GM18870 (cell line): ENCODE results near the gene SFXN5.

Source experiments
- ATAC-seq: cut with Tn5 transposase; IDR thresholded peaks from one replicate; pipeline ENCODE4 v1.9.1; 2021; ENCODE audit warnings: moderate library complexity; ENCODE audit not compliant: unreplicated experiment

The SFXN5 gene

GRCh38 chr2:72927619-72928550 is 143.6 kb downstream of the SFXN5 start:
- no peak for ATAC-seq

GRCh38 chr2:72926811-72927465 is 144.6 kb downstream of the SFXN5 start:
- no peak for ATAC-seq

GRCh38 chr2:72926368-72926767 is 145.1 kb downstream of the SFXN5 start:
- no peak for ATAC-seq

GRCh38 chr2:72925328-72925943 is 146.1 kb downstream of the SFXN5 start:
- no peak for ATAC-seq

DNA sequence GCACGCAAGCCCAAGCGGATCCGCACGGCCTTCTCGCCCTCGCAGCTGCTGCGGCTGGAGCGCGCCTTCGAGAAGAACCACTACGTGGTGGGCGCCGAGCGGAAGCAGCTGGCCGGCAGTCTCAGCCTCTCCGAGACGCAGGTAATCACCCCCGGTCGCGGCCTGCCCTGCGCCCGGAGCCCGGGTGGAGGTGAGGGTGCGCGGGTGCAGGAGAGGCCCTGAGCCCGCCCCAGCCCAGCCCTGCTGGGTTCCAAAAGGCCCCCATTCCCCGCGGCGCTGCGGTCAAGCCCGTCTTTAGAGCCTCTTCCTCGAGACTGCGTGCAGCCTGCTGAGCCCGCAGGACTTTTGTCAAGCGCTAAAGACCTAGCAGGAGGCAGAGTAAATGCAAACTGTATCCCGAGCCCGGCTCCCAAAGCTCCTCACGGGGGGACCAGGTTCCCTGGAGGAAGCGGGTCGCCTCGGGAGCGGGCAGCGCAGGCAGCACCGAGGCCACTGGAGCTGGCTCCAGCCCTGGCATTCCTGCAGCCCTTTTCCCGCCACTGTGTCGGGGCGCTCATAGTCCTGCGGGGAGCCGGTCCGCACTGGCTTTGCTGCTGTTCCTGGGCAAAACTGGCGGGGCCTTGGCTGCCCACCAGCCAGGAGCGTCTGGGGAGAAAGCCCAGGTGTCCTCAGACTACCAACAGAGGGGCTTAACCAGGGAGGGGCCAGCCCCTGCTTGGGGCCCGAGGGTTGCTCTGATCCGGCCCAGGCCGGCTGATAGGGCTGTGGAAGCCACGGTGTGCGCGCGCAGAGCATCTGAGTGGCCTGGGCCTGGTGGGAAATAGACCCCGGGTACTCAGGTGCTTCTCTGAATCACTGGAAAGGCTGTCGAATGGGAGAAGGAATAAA is 146.9 kb downstream of the SFXN5 start:
- no peak for ATAC-seq

DNA sequence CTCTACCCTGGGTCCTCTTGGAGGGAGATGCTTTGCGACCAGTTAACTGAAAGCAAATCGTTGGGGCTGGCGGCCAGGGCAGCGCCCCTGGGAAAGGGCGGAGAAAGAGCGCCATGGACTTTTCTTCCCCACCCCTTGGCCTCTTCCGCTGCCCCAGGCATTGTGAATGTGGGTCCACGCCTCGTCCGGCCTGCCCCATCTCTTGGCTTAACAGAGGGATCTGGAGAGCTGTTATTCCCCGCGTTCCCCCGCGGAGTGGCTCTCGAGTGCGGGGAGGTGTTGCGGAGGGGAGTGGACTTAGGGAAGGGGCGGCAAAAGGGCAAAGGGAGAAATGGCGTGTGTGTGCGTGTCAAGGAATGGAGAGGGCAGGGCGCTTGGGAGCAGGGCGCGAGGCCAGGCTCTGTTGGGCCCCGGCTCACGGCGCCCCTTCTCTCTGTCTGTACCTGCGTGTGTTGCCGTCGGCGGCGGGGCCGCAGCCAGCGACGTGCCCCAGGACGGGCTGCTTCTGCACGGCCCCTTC is 147.6 kb downstream of the SFXN5 start:
- no peak for ATAC-seq

- ATAC-seq = no peak
These were observed 149.7 kb downstream of the SFXN5 start for GRCh38 chr2:72921853-72922252.

DNA sequence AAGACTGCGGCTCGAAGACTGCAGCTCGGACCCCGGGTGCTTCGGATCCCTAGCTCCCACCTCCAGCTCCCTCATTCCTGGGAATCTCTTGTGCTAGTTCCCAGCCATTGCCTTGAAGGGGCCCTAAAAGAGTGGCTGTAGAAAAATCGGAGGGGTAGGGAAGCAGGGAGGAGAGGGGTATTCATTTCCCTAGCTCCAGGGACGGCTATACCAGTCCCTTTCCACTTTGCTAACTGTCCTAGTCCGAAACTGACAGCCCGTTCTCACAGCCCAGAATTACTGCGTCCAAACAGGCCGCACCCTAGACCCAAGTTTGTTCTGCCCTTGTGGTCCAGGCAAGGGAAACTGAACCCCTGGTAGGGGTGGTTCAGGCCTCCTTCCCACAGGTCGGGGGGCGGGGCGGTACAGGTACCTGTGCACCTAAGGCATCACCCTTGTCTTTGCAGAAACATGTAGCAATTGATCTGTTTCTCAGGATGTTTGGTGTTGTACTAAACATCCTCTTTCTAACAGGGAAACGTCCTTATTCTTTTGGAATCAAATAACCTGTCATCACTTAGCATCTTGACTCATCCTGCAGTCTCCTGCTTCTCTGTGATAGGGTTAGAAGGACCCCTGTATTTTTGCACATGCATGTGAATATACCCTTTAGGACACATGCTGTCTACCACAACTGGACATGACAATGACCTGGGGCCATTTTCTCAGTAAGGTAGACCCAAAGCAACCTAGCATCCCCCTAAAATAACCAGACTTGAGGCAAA is 150.2 kb downstream of the SFXN5 start:
- ATAC-seq = no peak

DNA sequence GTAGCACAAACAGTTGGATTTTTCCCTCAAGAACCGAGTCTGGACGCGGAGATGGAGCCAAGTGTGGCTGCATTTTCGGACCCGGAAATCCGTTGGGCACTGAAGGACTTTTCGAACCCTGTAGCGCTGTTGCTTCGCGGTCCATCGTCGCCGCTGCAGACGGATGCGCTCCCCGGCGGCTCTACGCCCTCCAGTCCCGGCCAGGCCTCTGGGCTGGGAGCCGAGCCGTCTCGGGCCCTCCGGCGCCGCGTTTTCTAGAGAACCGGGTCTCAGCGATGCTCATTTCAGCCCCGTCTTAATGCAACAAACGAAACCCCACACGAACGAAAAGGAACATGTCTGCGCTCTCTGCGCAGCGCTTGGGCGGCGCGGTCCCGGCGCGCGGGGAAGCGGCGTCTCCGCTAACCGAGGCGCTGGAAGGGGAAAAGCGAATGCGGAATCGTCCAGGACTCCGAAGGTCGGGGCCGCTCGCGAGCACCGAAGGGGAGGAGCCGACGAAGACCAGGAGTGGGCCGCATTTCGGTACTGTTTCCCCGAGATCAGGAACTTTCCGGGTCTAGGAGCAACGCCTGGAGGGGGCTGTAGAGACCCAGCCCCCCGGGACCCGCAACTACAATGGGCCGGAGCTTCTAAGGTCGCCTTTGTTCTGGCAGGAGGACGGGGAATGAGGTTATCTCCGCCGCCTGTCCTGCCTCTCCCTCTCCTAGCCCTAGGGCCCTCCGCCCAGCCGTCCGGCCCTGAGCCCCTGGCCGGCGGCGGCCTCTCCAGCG is 151.0 kb downstream of the SFXN5 start:
- ATAC-seq = no peak

- ATAC-seq = no peak
These were observed 151.8 kb downstream of the SFXN5 start for GRCh38 chr2:72919414-72920317.

DNA sequence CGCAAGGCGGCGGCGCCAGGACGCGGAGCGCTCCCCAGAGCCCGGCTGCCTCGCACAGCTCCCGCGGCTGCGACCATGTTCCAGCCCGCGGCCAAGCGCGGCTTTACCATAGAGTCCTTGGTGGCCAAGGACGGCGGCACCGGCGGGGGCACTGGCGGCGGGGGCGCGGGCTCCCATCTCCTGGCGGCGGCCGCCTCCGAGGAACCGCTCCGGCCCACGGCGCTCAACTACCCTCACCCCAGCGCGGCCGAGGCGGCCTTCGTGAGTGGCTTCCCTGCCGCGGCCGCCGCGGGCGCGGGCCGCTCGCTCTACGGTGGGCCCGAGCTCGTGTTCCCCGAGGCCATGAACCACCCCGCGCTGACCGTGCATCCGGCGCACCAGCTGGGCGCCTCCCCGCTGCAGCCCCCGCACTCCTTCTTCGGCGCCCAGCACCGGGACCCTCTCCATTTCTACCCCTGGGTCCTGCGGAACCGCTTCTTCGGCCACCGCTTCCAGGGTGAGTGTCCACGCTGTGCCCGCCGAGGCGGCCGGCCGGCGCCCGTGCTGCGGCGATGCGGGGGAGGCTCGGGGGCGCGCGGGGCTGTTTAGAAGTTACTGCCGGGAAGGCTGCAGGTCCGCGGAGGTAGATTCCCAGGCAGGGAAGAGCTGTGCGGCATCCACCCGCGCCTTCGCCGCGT is 153.5 kb downstream of the SFXN5 start:
- no peak for ATAC-seq

- ATAC-seq = no peak
These were observed 154.2 kb downstream of the SFXN5 start, which contains the start of gene EMX1 for GRCh38 chr2:72917138-72917876. Gene EMX1 (plus strand): TSS chr2:72917519. CDS start chr2:72917853, 334 bp downstream.

- peak; percentile 1 for ATAC-seq
These were observed 154.8 kb downstream of the SFXN5 start for GRCh38 chr2:72916743-72917137.

- peak; percentile 49 for ATAC-seq
These were observed 155.4 kb downstream of the SFXN5 start for GRCh38 chr2:72915907-72916742.

DNA sequence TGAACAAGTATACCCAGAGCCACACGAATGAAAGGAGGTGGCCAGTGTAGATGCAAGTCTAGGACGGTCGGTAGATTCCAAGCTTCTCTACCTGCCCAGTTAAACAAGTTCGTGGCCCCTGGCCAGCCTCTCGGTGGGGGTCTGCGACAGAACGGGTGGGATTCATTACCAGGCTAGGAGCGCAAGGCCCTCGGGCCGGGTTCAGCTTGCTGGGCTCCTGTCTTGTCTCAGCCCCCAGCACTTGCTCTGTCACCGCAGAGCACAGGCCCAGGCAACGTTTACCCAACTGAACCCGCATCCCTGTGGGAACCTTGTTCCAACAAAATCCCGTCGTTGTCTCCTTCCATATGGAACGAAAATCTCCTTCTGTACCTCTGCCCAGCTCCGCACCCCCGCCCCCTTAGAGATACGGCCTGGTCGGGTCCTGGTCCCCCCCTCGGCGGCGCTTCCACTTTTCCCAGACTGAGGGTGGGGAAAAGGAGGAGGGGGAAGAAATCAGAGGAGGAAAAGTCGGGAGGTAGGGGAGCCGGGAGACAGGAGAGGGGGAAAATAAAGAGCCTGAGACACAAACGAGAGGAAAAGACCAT is 156.1 kb downstream of the SFXN5 start:
- ATAC-seq = no peak
